SW 1271 (cell line): ENCODE results near the gene CCDC80.
"Not testable (repeated sequence)": the region's sequence is repeated elsewhere in the genome, so short reads cannot be mapped to it uniquely, and the experiment has no call there.

Experiments
- DNase-seq, 2 experiments: peaks; one replicate each; lab custom pipeline; 2025; lab: John Stamatoyannopoulos, UW

The CCDC80 gene

GRCh38 chr3:112640930-112641801 is at the start of gene CCDC80:
CCDC80 (minus strand) TSS chr3:112641143; CDS start chr3:112639905, 1,238 bp downstream.
- no peak for DNase-seq

GRCh38 chr3:112689989-112690388 is 49.0 kb upstream of the CCDC80 start:
- DNase-seq, result no peak

- DNase-seq, result no peak
Observed at GRCh38 chr3:112689385-112689784, 48.4 kb upstream of the CCDC80 start.

- no peak for DNase-seq
Observed at GRCh38 chr3:112688819-112689218, 47.9 kb upstream of the CCDC80 start.

GRCh38 chr3:112688085-112688769 is 47.3 kb upstream of the CCDC80 start:
- DNase-seq, result no peak

- no peak for DNase-seq
Observed at GRCh38 chr3:112687616-112688015, 46.7 kb upstream of the CCDC80 start.

GRCh38 chr3:112687211-112687610 is 46.3 kb upstream of the CCDC80 start:
- DNase-seq, result no peak

- no peak for DNase-seq
Observed at GRCh38 chr3:112685956-112686799, 45.2 kb upstream of the CCDC80 start.

- no peak for DNase-seq
Observed at GRCh38 chr3:112685420-112685819, 44.5 kb upstream of the CCDC80 start.

GRCh38 chr3:112682361-112682760 is 41.4 kb upstream of the CCDC80 start:
- no peak for DNase-seq

- no peak for DNase-seq
Observed at GRCh38 chr3:112681822-112682325, 40.9 kb upstream of the CCDC80 start.

- DNase-seq, result peak; percentile 66 to 84
Observed at GRCh38 chr3:112676659-112677234, 35.8 kb upstream of the CCDC80 start.

GRCh38 chr3:112675943-112676535 is 35.1 kb upstream of the CCDC80 start:
- DNase-seq, result no peak

- no peak for DNase-seq
Observed at GRCh38 chr3:112675349-112675748, 34.4 kb upstream of the CCDC80 start.

GRCh38 chr3:112672716-112673541 is 32.0 kb upstream of the CCDC80 start:
- no peak for DNase-seq

GRCh38 chr3:112671930-112672715 is 31.2 kb upstream of the CCDC80 start:
- peak; percentile 10 to 13 for DNase-seq

GRCh38 chr3:112670824-112671223 is 29.9 kb upstream of the CCDC80 start:
- DNase-seq, result no peak

GRCh38 chr3:112667599-112667998 is 26.7 kb upstream of the CCDC80 start:
- DNase-seq, result no peak

- DNase-seq, result not testable (repeated sequence)
Observed at GRCh38 chr3:112665009-112665408, 24.1 kb upstream of the CCDC80 start.

- no peak for DNase-seq
Observed at GRCh38 chr3:112656043-112656442, 15.1 kb upstream of the CCDC80 start.
